GM12878 (cell line): ENCODE measurements around the gene CCDC80. TPM values are rescaled to one million over a fixed set of nuclear protein-coding genes. Genes with fewer than 3 reads are reported as not detected.

Source experiments
- ATAC-seq: fragments of 200-7000 bp; cut with Tn5 transposase; 3 replicates; pipeline ENCODE4 v1.9.1; 2020; ENCODE audit warnings: mild to moderate bottlenecking, moderate library complexity
- BruUV-seq: library from RNA; stranded (reverse); fragments of 400-500 nt; replicated peaks from 2 replicates; lab custom pipeline; 2021; lab: Mats Ljungman, UMichigan
- CTCF ChIA-PET: fragments of 300-600 bp; sonication (Branson Sonifier 250); formaldehyde crosslinking; extraction: SDS; loops from one replicate; lab custom pipeline; 2021; ENCODE audit warnings: inconsistent platforms; lab: Yijun Ruan, JAX
- POLR2A ChIA-PET: fragments of 350-600 bp; formaldehyde crosslinking; extraction: SDS; loops from one replicate; lab custom pipeline; 2021; ENCODE audit warnings: inconsistent platforms; lab: Charles Lee
- RAD21 ChIA-PET: fragments of 300-600 bp; sonication (Branson Sonifier 250); formaldehyde crosslinking; loops from one replicate; lab custom pipeline; 2023; ENCODE audit warnings: antibody characterized with exemption; ENCODE audit not compliant: unreplicated experiment; lab: Charles Lee
- SMC1A ChIA-PET: fragments of 300-600 bp; sonication (Branson Sonifier 250); formaldehyde crosslinking; loops from one replicate; lab custom pipeline; 2023; ENCODE audit not compliant: unreplicated experiment, uncharacterized antibody; lab: Charles Lee
- DNase-seq: peaks from one replicate; pipeline ENCODE4 v3.0.0-alpha.2; 2011; ENCODE audit warnings: low read depth, low spot score
- FAIRE-seq: peaks from 3 replicates; lab custom pipeline; 2011; peaks lifted over from hg19 to GRCh38; lab: Jason Lieb, UNC
- H2AFZ ChIP-seq: 2 replicates; pipeline ENCODE4 v1.6.0; 2011; ENCODE audit warnings: low read depth, low read length, control low read depth; ENCODE audit not compliant: control insufficient read depth
- H3K27ac ChIP-seq: 2 replicates; pipeline ENCODE4 v1.5.1; 2011; ENCODE audit warnings: control low read depth; ENCODE audit not compliant: control insufficient read depth, insufficient read depth
- H3K27me3 ChIP-seq, 2 experiments: replicated peaks in 1 of 2; 2 replicates each; pipeline versions ENCODE4 v1.6.0 to v1.6.1; 2011; ENCODE audit warnings: low read length in 1 of 2; ENCODE audit not compliant: control insufficient read depth in 2 of 2, insufficient read depth in 2 of 2
- H3K36me3 ChIP-seq, 2 experiments: 2 replicates each; pipeline ENCODE4 v1.5.1; 2011; ENCODE audit warnings: low read length in 1 of 2; ENCODE audit not compliant: control insufficient read depth in 2 of 2, insufficient read depth in 2 of 2
- H3K4me1 ChIP-seq: 2 replicates; pipeline ENCODE4 v1.6.1; 2011; ENCODE audit warnings: mild to moderate bottlenecking, low read length, moderate library complexity, mixed read lengths; ENCODE audit not compliant: control insufficient read depth, insufficient read depth
- H3K4me2 ChIP-seq: 2 replicates; pipeline ENCODE4 v1.6.0; 2011; ENCODE audit warnings: control low read depth; ENCODE audit not compliant: control insufficient read depth, insufficient read depth
- H3K4me3 ChIP-seq: fragments of 200-600 bp; sonication (generic); 2 replicates; pipeline ENCODE4 v1.5.1; 2016
- H3K79me2 ChIP-seq: 2 replicates; pipeline ENCODE4 v1.6.0; 2011; ENCODE audit warnings: low read length; ENCODE audit not compliant: control insufficient read depth, insufficient read depth
- H3K9ac ChIP-seq: 2 replicates; pipeline ENCODE4 v1.8.0; 2011; ENCODE audit warnings: low read length, control low read depth, mixed read lengths; ENCODE audit not compliant: control insufficient read depth, insufficient read depth
- H3K9me3 ChIP-seq: replicated peaks from 3 replicates; pipeline ENCODE4 v1.5.1; 2011; ENCODE audit warnings: mild to moderate bottlenecking, low read length; ENCODE audit not compliant: control insufficient read depth, insufficient read depth
- H4K20me1 ChIP-seq: 2 replicates; pipeline ENCODE4 v1.6.0; 2011; ENCODE audit not compliant: control insufficient read depth, insufficient read depth
- ASH2L ChIP-seq: fragments of 300-600, 200-600 bp; sonication (generic); IDR thresholded peaks from 2 replicates; pipeline ENCODE4 v1.6.1; 2017; ENCODE audit warnings: low read depth, mild to moderate bottlenecking, borderline replicate concordance
- CREM ChIP-seq: IDR thresholded peaks from 2 replicates; pipeline ENCODE4 v1.6.1; 2014; ENCODE audit warnings: antibody characterized with exemption, low read depth
- LARP7 ChIP-seq: fragments of 450-650 bp; IDR thresholded peaks from 2 replicates; pipeline ENCODE4 v1.6.1; 2017; ENCODE audit warnings: mild to moderate bottlenecking
- MYC ChIP-seq: IDR thresholded peaks from 2 replicates; pipeline ENCODE4 v1.6.1; 2011; ENCODE audit warnings: mild to moderate bottlenecking, low read length, moderate library complexity, inconsistent platforms; ENCODE audit not compliant: insufficient read depth, insufficient replicate concordance, insufficient read length, severe bottlenecking
- RAD21 ChIP-seq: IDR thresholded peaks from 2 replicates; pipeline ENCODE4 v1.6.1; 2011; ENCODE audit warnings: mild to moderate bottlenecking, low read depth, low read length, moderate library complexity; ENCODE audit not compliant: insufficient read depth
- SRF ChIP-seq, 2 experiments: IDR thresholded peaks; 2 replicates each; pipeline ENCODE4 v1.6.1; 2011; ENCODE audit warnings: low read depth in 2 of 2, low read length in 2 of 2, mild to moderate bottlenecking in 1 of 2, moderate library complexity in 1 of 2
- STAT3 ChIP-seq: IDR thresholded peaks from 2 replicates; pipeline ENCODE4 v1.6.1; 2011; ENCODE audit warnings: low read depth, low read length, improper control_type of control experiment
- TCF3 ChIP-seq: IDR thresholded peaks from 2 replicates; pipeline ENCODE4 v1.6.1; 2012; ENCODE audit warnings: low read depth, mild to moderate bottlenecking, low read length, borderline replicate concordance; ENCODE audit not compliant: insufficient read depth
- WGBS: methylation state at CpG from one replicate; pipeline ENCODE4 v1.1.6; 2016; ENCODE audit warnings: low lambda C conversion rate; ENCODE audit not compliant: insufficient replicate concordance, insufficient coverage; ENCODE audit errors: missing lambda C conversion rate; 5-methylcytosine and 5-hydroxymethylcytosine counted together
- in situ Hi-C: fragments of 300-500 bp; cut with MboI; formaldehyde crosslinking; loops from 9 replicates; pipeline ENCODE4 v1.14.3; 2018; ENCODE audit warnings: mixed read lengths
- intact Hi-C: fragments of 100-400 bp; cut with micrococcal nuclease; formaldehyde crosslinking; loops from one replicate; pipeline ENCODE4 v1.14.2; 2022; ENCODE audit not compliant: unreplicated experiment
- polyA plus RNA-seq, 11 experiments: library from polyadenylated mRNA; depleted of rRNA in 4 of 11; unstranded in 6 of 11; stranded (reverse) in 5 of 11; fragments of >200 nt; fragmentation: Nextera tagmentation in 4 of 11; fragmentation: Illumina TruSeq in 1 of 11; extraction: Ambion mirVana in 4 of 11; extraction: Trizol in 1 of 11; gene quantifications; 1 replicate in 1 of 11; 2 replicates in 10 of 11; pipeline versions ENCODE4 v1.2.1 to v1.2.3, GENCODE V29; 2011 to 2016; ENCODE audit warnings: inconsistent platforms in 2 of 11, missing spikeins in 2 of 11, low read depth in 1 of 11
- total RNA-seq, 4 experiments: library from RNA; depleted of rRNA in 3 of 4; stranded (reverse); fragments of >200 nt in 3 of 4; fragmentation: Illumina TruSeq in 1 of 4; extraction: Trizol in 1 of 4; gene quantifications; 2 replicates each; pipeline versions ENCODE4 v1.2.1 to v1.2.3, GENCODE V29; 2013 to 2021
- TF ChIP-seq, protein P1 (sequence below), 3 experiments: IDR thresholded peaks in 2 of 3; conservative IDR thresholded peaks in 1 of 3; 2 replicates each; pipeline ENCODE4 v1.5.1; 2011; ENCODE audit warnings: low read depth in 3 of 3, low read length in 3 of 3, mild to moderate bottlenecking in 3 of 3, control low read depth in 2 of 3, moderate library complexity in 2 of 3, inconsistent platforms in 1 of 3, mixed read lengths in 1 of 3; ENCODE audit not compliant: control insufficient read depth in 2 of 3, insufficient read depth in 1 of 3; ENCODE audit errors: extremely low read depth in 1 of 3
- TF ChIP-seq, protein P2 (sequence below): IDR thresholded peaks from 2 replicates; pipeline ENCODE4 v1.6.1; 2012; ENCODE audit warnings: low read depth, low read length, improper control_type of control experiment

Gene CCDC80
- total and polyA plus RNA-seq, 10 of the 15 experiments (the other 5 are each of a cell fraction or from before 2014, with no cell fraction given) = 0.01 to 0.59 (median 0.21) TPM; not detected in 5

DNA sequence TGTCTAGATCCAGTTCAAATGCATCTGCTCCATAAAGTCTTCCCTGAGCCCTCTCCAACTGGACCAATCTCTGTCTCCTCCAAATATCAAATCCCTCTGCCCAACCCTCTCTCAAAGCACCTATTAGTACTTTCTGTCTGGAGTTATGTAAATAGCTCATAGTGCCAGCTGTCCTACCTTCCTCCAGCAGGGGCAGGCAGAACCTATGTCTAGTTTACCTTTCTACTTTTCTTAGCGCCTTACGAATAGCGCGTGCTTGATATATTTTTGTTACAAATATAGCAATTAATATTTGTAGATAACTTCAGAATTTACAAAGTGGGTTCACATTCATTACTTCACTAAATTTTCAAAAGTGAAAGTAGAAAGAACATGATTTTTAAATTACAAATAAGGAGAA, 14.0 kb upstream of the CCDC80 start:
- ChIA-PET SMC1A (interaction anchor here (1.2 to 1.7 kb wide), 2 partner anchors 10 to 80 kb away, joined by 3 to 4 read pairs; no protein-coding TSS in a partner anchor), RAD21 (no interaction called here), CTCF (interaction anchor here (1.5 to 5.6 kb wide), 2 partner anchors 13 to 324 kb away, joined by 5 to 28 read pairs; partner anchors contain the start of gene CCDC80), POLR2A (no interaction called here)
- Histone ChIP-seq H2AFZ (no peak overlapping the region), H3K9me3 (no peaks in the 10 kb centered on the region), H3K27ac (no peak overlapping the region), H3K4me1 (no peaks in the 10 kb centered on the region), H3K4me3 (no peak overlapping the region), H4K20me1 (no peaks in the 10 kb centered on the region), H3K4me2 (no peak overlapping the region), H3K36me3 (no peaks in the 10 kb centered on the region), H3K27me3 (no peaks in the 10 kb centered on the region; a peak in 2 of 4 replicates), H3K79me2 (no peaks in the 10 kb centered on the region), H3K9ac (no peak overlapping the region)
- FAIRE-seq (no peak), DNase-seq (no peak), ATAC-seq (0 out of 3 replicates have a peak, but pooled peaks have one; percentile 44)
- intact Hi-C loops (no loop called here), in situ Hi-C loops (no loop called here)
- BruUV-seq = no TSS peak
- WGBS = 99% methylated on average over 4 of the region's 4 CpGs
- TF ChIP-seq STAT3 (no peak), RAD21 (0 out of 2 replicates have a peak, but pooled peaks have one; percentile 17), ASH2L (no peak), LARP7 (no peak), MYC (no peak), SRF (IDR thresholded peaks at IDR 0.05; ENCODE audit: low read depth in 2 of 2, low read length in 2 of 2) (no peak), CREM (no peak), TCF3 (no peak)
- TF ChIP-seq, protein P1, sequence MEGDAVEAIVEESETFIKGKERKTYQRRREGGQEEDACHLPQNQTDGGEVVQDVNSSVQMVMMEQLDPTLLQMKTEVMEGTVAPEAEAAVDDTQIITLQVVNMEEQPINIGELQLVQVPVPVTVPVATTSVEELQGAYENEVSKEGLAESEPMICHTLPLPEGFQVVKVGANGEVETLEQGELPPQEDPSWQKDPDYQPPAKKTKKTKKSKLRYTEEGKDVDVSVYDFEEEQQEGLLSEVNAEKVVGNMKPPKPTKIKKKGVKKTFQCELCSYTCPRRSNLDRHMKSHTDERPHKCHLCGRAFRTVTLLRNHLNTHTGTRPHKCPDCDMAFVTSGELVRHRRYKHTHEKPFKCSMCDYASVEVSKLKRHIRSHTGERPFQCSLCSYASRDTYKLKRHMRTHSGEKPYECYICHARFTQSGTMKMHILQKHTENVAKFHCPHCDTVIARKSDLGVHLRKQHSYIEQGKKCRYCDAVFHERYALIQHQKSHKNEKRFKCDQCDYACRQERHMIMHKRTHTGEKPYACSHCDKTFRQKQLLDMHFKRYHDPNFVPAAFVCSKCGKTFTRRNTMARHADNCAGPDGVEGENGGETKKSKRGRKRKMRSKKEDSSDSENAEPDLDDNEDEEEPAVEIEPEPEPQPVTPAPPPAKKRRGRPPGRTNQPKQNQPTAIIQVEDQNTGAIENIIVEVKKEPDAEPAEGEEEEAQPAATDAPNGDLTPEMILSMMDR (IDR thresholded peaks at IDR 0.05 in 2 of 3, conservative IDR thresholded peaks at IDR 0.05 in 1 of 3; ENCODE audit: control insufficient read depth in 2 of 3, extremely low read depth in 1 of 3, insufficient read depth in 1 of 3, low read depth in 3 of 3, low read length in 3 of 3) = 0 out of 6 replicates have a peak, but pooled peaks of 1 of the 3 experiments have one; percentile 17
- TF ChIP-seq, protein P2, sequence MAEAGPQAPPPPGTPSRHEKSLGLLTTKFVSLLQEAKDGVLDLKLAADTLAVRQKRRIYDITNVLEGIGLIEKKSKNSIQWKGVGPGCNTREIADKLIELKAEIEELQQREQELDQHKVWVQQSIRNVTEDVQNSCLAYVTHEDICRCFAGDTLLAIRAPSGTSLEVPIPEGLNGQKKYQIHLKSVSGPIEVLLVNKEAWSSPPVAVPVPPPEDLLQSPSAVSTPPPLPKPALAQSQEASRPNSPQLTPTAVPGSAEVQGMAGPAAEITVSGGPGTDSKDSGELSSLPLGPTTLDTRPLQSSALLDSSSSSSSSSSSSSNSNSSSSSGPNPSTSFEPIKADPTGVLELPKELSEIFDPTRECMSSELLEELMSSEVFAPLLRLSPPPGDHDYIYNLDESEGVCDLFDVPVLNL = no peak
